Measurements from ENCODE around the gene CACNA1C.

CACNA1C gene

GRCh38 chr12:2142068-2142467, 89.3 kb downstream of the CACNA1C start:
- no peak for DNase-seq

GRCh38 chr12:2144951-2145350, 92.2 kb downstream of the CACNA1C start:
- no peak for DNase-seq

GRCh38 chr12:2145433-2145998, 92.7 kb downstream of the CACNA1C start:
- DNase-seq = no peak

- DNase-seq = no peak
Measured at GRCh38 chr12:2147335-2147734, 94.5 kb downstream of the CACNA1C start.

GRCh38 chr12:2149091-2149490, 96.3 kb downstream of the CACNA1C start:
- DNase-seq = no peak

GRCh38 chr12:2150833-2151232, 98.0 kb downstream of the CACNA1C start:
- no peak for DNase-seq

- DNase-seq = no peak
Measured at GRCh38 chr12:2151391-2151790, 98.6 kb downstream of the CACNA1C start.

- no peak for DNase-seq
Measured at GRCh38 chr12:2152134-2152533, 99.3 kb downstream of the CACNA1C start.

GRCh38 chr12:2154050-2154449, 101.3 kb downstream of the CACNA1C start:
- no peak for DNase-seq

GRCh38 chr12:2154521-2154920, 101.7 kb downstream of the CACNA1C start:
- no peak for DNase-seq

- no peak for DNase-seq
Measured at GRCh38 chr12:2156333-2156732, 103.5 kb downstream of the CACNA1C start.

- no peak for DNase-seq
Measured at GRCh38 chr12:2160043-2160442, 107.3 kb downstream of the CACNA1C start.

GRCh38 chr12:2161473-2161872, 108.7 kb downstream of the CACNA1C start:
- DNase-seq = no peak

- no peak for DNase-seq
Measured at GRCh38 chr12:2163177-2163941, 110.6 kb downstream of the CACNA1C start.

GRCh38 chr12:2165021-2165420, 112.2 kb downstream of the CACNA1C start:
- no peak for DNase-seq

- DNase-seq = no peak
Measured at GRCh38 chr12:2165927-2166326, 113.1 kb downstream of the CACNA1C start.

- DNase-seq = no peak
Measured at GRCh38 chr12:2166696-2167095, 113.9 kb downstream of the CACNA1C start.

- DNase-seq = no peak
Measured at GRCh38 chr12:2167231-2167630, 114.4 kb downstream of the CACNA1C start.

GRCh38 chr12:2168808-2169207, 116.0 kb downstream of the CACNA1C start:
- DNase-seq = no peak

GRCh38 chr12:2169489-2169888, 116.7 kb downstream of the CACNA1C start:
- no peak for DNase-seq

GRCh38 chr12:2169940-2170339, 117.2 kb downstream of the CACNA1C start:
- DNase-seq = no peak

- no peak for DNase-seq
Measured at GRCh38 chr12:2170376-2170775, 117.6 kb downstream of the CACNA1C start.

GRCh38 chr12:2171672-2172426, 119.1 kb downstream of the CACNA1C start:
- DNase-seq = no peak
